ENCODE results near the gene RNF224. TPM values are rescaled to one million over a fixed set of nuclear protein-coding genes. Genes with fewer than 3 reads are reported as not detected.

Gene RNF224
- total RNA-seq, 4 donors from 2014 or later: 0.19 TPM; not detected in 3

GRCh38 chr9:137205126-137206069 lies 21.9 kb upstream of the RNF224 start, which contains the start of the genes NDOR1 and TMEM203:
NDOR1 (plus strand) TSS chr9:137205700; CDS start chr9:137205778, 78 bp downstream.
TMEM203 (minus strand) TSS chr9:137205648; CDS start chr9:137205414, 234 bp downstream.
- no peak for TF ChIP-seq CTCF (IDR thresholded peaks at IDR 0.05)
- ATAC-seq (ENCODE audit: low FRiP score) (peak; percentile 65), DNase-seq (ENCODE audit: low spot score) (peak; percentile 86)

GRCh38 chr9:137206602-137207001 lies 20.7 kb upstream of the RNF224 start:
- no peak for TF ChIP-seq CTCF (IDR thresholded peaks at IDR 0.05)
- DNase-seq (ENCODE audit: low spot score) (no peak), ATAC-seq (ENCODE audit: low FRiP score) (no peak)

DNA sequence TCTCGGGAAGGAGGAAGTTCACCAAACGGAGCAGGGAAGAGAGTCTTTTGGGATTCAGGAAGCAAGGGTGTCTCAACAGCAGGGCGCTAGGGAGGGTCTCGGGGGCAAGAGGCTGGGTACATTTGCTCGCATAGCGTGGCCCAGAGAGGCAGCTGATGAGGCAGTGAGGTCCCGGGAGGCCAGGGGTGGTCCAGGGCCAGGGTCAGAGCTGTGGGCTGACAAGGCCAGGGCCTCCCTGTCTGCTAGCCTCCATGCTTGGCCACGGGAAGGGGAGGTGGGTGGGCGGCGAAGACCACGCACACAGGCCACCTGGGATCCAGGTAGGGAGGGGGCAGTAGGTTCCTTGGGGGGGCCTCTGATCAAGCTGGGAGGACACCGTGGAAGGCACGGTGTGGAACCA lies 15.8 kb upstream of the RNF224 start:
- no peak for TF ChIP-seq CTCF (IDR thresholded peaks at IDR 0.05)
- no peak for DNase-seq (ENCODE audit: low spot score)
- ATAC-seq (ENCODE audit: low FRiP score): no peak

DNA sequence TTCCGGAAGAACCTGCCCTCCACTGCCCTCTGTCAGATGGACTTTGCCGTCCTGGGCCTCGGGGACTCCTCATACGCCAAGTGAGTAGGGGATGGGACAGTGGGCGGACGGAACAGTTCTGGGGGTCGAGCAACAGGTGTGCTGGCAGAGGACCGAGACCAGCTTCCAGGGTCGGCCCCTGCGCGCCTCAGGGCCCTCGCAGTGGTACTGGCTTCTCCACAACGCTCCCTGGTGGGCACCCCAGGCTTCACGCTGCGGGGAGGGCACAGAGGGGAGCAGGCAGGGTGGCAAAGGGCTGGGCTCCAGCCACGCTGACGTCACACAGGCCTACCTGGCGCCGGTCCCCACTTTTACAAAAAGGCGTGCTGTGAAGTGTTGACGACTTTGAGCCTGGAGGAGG lies 14.8 kb upstream of the RNF224 start:
- TF ChIP-seq CTCF (IDR thresholded peaks at IDR 0.05): no peak
- DNase-seq (ENCODE audit: low spot score): no peak
- no peak for ATAC-seq (ENCODE audit: low FRiP score)

DNA sequence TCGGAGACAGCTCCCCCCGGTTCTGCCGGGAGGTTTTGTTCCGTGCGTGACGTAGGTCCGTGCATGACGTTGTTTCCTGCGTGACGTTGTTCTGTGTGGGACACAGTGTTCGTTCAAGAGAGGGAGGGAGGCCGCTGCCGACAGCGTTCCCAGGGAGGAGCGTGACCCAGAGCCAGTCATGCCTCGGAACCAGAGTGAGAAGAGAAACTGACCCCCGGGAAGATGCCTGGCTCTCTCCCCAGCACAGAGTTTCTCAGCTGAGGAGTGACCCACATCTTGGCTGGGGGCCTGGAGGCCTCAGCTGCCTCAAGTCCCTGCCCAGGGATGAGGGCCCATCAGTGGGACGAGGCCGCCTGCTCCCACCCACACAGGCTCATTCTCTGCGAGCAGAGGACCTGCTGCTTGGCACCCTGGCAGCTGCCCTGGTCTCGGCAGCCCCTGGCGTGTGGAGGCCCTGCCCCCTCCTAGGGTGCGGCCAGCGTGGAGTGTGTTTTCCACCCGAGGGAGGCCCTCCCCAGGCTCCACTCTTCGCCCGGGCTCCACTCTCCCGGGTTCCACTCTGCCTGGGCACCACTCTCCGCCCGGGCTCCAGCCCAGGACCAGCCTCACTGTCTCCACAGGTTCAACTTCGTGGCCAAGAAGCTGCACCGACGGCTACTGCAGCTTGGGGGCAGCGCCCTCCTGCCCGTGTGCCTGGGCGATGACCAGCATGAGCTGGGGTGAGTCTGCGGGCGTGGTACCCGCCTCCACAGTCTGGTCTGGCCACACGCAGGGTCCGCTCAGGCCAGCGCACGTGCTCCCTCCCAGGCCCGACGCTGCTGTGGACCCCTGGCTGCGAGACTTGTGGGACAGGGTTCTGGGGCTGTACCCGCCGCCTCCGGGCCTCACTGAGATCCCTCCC lies 13.9 kb upstream of the RNF224 start:
- TF ChIP-seq CTCF (IDR thresholded peaks at IDR 0.05): no peak
- DNase-seq (ENCODE audit: low spot score): no peak

GRCh38 chr9:137214620-137215019 lies 12.7 kb upstream of the RNF224 start:
- ATAC-seq (ENCODE audit: low FRiP score): no peak
- no peak for TF ChIP-seq CTCF (IDR thresholded peaks at IDR 0.05)
- DNase-seq (ENCODE audit: low spot score): no peak

More for the DNA sequence above, 13.9 kb upstream of the RNF224 start:
- ATAC-seq (ENCODE audit: low FRiP score): no peak

Data from omental fat pad (tissue), 4 donors.